GM12891 (cell line): ENCODE measurements around the gene UBE3C.

ENCODE experiments used
- POLR2A ChIP-seq: IDR thresholded peaks from 2 replicates; pipeline ENCODE4 v1.6.1; 2011; ENCODE audit warnings: low read depth, low read length, control low read depth
- TAF1 ChIP-seq: IDR thresholded peaks from 2 replicates; pipeline ENCODE4 v1.6.1; 2011; ENCODE audit warnings: low read depth, low read length, control low read depth

DNA sequence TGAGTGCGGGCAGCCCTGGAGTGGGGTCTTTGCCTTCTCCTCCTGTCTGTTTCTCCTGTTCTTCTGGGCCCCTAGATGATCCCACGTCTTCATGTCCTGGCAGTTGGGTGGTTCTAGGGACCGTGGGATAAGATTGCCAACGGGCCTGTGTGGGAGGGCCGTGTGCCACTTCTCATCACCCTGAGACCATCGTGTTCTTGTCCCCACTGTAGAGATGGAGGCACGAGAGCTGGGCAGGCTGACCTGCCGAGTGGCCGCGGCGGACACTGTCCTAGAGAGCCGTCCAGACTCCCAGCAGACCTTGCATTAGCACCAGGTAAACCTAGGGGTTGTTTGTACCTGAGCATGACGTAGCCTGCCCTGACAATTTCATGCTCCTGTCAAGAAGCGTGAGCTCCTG lies 18.5 kb upstream of the UBE3C start:
- no peak for TF ChIP-seq POLR2A
- TF ChIP-seq TAF1: no peak
